GM19351 (cell line): Measurements from ENCODE around the gene KIF26A.

Experiments
- ATAC-seq: cut with Tn5 transposase; IDR thresholded peaks from one replicate; pipeline ENCODE4 v1.9.1; 2021; ENCODE audit warnings: mild to moderate bottlenecking, moderate library complexity; ENCODE audit not compliant: unreplicated experiment

The KIF26A gene

DNA sequence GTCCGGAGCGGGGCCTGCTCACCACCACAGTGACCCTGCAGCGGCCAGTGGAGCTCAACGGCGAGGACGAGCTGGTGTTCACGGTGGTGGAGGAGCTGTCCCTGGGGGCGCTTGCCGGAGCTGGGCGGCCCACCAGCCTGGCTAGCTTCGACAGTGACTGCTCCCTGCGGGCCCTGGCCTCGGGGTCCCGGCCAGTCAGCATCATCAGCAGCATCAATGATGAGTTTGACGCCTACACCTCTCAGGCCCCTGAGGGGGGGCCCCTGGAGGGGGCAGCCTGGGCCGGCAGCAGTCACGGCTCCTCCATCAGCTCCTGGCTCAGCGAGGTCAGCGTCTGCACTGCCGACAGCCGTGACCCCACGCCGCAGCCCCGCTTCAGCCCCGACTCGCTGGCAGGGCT is 37.4 kb downstream of the KIF26A start:
- no peak for ATAC-seq

DNA sequence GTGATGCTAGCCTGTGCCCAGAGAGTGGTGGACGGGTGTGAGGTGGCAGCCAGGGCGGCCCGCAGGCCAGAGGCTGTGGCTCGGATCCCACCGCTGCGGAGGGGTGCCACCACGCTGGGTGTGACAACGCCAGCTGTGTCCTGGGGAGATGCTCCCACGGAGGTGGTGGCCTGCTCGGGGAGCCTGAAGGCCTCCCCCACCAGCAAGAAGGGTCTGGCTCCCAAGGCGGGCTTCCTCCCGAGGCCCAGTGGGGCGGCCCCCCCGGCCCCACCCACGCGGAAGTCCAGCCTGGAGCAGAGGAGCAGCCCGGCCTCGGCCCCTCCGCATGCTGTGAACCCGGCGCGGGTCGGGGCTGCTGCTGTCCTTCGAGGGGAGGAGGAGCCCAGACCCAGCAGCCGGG is 38.2 kb downstream of the KIF26A start:
- no peak for ATAC-seq

DNA sequence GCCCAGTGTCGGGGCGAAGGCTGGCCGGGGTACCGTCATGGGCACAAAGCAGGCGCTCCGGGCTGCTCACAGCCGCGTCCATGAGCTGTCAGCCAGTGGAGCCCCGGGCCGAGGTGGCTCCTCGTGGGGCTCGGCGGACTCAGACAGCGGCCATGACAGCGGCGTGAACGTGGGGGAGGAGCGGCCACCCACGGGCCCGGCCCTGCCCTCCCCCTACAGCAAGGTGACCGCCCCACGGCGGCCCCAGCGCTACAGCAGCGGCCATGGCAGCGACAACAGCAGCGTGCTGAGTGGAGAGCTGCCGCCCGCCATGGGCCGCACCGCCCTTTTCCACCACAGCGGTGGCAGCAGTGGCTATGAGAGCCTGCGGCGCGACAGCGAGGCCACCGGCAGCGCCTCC is 39.0 kb downstream of the KIF26A start:
- ATAC-seq = no peak

DNA sequence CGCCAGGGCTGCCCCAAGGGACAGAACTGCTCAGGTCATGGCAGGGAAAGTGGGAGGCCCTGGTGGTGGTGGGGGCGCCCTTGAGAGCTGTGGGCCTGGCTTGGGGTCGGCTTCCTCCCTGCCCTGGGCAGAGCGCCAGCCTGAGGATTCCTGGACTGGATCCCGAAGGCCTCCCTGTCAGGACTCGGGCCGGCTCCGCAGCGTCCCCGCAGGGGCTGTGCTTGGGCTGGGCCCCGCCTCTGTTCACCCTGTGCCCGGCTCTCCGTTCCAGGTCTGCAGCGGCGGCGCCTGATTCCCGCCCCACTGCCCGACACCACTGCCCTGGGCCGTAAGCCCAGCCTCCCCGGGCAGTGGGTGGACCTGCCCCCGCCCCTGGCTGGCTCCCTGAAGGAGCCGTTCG is 39.9 kb downstream of the KIF26A start:
- ATAC-seq = no peak

DNA sequence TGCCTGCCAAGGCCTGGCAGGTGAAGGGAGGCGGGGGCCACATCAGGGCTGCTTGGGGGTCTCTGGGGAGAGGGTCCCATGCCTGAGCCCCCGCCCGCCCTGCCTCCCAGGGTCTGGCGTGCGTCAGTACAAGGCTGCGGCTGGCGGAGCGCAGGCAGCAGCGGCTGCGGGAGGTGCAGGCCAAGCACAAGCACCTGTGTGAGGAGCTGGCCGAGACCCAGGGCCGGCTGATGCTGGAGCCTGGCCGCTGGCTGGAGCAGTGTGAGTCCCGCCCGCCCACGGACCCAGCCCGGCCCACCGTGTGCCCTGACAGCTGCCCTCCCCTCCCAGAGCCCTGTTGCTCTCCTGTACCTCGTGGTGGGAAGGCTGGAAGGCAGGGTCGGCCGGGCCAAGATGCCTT is 40.7 kb downstream of the KIF26A start:
- ATAC-seq = no peak

DNA sequence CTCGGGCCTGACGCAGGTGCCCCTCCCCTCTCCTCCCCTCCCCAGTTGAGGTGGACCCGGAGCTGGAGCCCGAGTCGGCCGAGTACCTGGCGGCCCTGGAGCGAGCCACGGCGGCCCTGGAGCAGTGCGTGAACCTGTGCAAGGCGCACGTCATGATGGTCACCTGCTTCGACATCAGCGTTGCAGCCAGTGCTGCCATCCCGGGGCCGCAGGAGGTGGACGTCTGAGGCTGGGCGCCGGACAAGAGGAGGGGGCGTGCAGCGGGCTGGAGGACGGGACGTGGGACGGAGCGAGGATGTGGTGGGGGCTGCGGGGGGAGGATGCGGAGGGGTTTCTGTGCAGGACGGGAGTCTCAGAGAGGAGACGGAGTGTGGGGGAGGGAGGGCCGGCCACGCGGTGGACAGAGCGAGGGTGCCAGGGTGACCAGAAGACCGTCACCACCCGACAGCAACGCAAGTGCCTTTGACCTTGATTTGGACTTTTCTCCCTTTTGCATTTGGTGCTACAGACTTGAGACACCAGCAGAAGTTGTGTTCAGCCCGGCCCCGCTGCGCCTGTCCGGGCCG is 41.3 kb downstream of the KIF26A start:
- no peak for ATAC-seq

DNA sequence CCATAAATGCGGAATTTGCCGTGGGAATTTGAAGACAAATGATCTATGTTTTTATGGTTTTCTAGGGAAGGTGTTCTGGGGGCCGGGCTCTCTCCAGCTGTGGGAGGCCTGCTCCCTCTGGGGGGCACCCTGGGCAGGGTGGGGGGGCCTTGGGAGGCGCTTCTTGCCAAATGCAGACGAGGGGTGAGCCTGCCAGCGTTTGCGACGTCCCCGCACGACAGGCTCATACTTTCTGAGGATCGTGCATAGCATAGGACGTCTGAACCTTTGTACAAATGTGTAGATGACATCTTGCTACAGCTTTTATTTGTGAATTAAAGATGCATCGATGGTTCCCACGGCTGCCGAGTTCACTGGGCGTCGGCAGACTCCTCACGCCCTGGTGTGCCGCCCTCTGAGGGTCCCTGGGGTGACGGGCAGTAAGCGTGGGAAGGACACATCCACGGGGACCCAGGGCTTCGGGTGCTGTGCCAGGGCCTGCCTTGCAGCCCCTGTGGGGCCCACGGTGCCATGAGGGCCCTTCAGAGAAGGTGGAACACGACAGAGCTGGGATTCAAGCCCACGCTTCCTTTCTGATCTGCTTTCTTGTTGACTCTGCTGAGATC is 42.3 kb downstream of the KIF26A start:
- ATAC-seq = no peak

DNA sequence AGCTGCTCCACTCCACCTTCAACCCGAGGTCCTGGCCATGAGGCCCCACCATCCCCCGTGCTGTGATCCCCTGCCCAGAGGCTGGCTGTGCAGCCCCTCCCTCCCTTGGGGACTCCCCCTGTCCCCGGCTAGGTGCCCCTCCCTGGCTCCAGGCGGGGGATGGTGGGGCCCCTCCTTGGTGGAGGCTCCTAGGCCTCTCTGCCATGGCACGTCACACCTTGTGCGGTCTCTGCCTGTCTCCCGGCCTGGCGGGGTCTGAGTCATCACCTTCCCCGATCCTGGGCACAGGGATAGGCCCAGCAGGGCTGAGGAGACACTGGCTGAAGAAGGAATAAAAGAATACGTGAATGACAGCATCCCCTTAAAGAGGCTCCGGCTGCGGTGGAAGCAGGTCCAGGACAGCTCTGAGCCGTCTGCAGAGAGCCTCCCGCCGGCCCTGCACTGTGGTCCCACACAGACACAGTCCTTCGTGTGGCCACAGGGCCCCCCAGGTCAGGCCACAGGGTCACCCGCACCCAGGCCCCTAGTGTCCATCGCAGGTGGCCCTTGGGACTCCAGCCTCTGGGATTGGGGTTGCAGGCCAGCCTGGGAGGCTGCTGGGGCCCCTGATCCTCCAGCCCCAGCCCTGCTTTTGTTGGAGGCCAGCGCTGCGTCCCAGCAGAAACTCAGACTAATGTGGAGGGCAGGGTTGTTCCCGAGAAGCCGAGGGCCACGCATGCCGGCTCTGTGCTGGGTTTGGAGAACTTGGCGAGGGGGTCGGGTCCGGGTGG is 43.6 kb downstream of the KIF26A start:
- no peak for ATAC-seq

DNA sequence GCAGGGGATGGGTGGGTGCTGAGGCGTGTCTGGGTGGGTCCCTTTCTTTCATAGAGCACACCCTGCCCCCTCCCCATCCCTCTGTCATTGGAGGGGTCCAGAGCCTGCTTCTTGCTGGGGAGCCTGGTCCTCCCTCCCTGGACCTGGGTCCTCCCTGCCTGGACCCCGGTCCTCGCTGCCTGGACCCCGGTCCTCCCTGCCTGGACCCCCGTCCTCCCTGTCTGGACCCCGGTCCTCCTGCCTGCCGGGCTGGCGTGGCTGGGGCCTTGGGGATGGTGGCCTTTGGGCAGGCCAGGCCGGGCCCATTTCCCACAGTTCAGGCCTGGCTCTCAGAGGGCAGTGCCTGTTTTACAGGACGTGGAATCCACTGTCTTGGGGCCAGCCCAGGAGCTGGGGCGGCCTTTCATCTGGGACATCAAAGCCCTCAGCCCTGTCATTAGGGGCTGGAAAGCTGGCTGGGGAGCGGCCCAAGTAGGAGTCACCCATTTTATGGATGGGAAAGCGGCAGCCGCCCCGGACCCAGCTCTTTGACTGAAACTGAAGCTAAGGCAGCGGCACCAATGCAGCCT is 44.6 kb downstream of the KIF26A start:
- ATAC-seq = no peak

DNA sequence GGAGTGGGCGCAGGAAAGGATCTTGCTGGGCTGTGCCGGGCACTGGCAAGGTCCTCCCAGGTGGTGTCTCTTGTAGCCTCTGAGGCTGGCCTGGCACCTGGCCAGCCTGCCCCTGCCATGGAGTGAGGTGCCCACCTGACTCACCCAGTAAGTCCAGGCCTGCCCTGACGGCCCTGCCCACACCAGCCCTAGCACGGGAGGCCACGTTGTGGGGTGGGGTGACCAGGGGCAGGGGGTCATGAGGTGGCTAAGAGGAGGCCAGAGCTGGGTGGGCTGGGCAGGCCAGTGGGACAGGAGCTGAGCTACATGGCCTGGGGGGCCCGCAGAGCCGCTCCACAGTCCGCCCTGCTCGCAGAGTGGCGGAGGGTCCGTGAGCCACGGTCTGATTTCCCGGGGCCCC is 45.4 kb downstream of the KIF26A start:
- ATAC-seq = no peak

DNA sequence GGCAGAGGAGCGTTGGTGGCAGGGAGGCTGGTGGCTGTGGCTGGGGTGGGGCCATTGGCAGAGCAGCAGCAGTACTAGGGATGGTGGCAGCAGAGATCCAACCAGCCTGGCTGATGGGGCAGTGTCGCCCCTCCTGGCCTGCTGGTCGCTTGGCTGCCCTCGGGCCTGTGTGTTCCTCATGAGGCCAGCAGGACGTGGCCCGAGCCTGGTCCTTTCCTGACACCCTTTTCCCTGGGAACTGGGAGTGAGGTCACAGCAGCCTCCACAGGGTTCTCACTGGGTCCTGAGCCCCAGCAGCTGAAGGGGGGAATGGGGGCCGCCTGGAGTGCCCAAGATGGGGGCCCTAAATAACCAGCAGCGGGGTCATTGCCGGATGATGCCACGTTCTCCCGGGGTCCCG is 46.1 kb downstream of the KIF26A start:
- no peak for ATAC-seq

DNA sequence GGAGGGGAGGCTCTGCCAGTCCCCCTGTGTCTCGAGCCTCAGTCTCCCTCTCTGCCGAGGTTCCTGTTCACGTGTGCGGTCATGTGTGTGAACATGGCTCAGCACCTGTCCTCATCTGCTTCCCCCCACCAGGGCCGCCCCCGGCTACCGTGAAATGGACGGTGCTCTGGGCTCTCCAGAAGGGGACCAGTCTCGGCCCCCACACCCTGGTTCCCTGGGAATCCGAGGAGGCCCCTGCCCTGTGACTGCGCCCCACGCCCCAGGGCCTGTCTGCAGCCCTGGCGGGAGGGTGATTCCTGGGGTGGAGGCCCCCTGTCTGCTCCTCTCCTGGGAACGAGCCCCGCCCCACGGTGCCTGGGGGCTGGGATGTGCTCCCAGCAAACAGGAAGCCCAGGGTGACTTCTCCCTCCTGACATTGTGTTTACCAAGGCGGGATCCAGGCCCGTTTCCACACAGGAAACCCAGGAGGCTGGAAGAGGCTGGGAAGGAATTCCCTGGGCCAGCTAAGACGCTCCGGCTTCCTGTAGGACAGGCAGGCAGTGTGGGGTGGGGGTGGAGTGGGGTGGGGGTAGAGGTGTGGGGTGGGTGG is 46.6 kb downstream of the KIF26A start:
- ATAC-seq = no peak

DNA sequence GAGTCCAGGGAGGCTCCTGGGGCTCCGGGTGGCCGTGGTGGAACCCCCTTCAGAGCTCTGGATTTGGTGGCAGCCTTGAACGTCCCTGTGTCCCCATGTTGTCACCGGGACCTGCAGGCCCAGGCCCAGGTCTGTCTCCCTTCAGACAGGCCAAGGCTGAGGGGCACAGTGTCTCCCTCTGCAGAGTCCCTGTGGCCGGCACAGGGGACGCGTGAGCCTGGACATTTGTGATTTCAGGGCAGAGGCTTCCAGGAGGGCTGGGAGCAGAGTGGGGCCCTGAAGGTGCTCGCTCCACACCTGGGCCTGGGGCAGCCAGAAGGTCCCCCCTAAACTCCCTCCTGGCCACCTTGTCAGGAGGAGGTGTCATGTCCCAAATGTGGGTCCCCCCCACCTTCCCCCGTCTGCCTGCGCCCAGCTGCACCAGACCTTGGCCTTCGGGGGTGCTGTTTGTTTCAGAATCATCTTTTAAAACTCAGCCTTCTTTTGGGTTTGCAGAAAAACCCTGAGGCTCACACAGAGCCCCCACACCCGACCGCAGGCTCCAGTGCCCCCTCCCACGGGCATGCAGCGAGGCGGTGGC is 47.6 kb downstream of the KIF26A start:
- no peak for ATAC-seq

DNA sequence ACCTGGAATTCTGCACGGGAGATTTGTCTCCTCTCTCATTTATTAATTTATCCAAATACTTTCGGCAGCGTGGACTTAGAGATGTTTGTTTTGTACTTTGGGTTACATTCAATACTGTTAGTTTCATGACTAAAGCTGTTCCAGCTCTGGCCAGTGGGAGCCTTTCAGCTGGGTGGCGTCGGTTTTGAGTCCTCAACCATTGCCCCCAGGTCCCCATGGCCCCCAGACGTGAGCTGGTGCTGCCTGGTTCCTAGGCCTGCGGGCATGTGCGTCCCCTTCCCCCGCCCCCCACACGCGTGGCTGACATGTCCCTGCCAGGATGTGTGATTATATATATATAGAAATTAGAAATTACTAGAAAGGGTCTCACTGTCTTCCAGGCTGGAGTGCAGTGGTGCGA is 48.2 kb downstream of the KIF26A start:
- ATAC-seq = no peak

DNA sequence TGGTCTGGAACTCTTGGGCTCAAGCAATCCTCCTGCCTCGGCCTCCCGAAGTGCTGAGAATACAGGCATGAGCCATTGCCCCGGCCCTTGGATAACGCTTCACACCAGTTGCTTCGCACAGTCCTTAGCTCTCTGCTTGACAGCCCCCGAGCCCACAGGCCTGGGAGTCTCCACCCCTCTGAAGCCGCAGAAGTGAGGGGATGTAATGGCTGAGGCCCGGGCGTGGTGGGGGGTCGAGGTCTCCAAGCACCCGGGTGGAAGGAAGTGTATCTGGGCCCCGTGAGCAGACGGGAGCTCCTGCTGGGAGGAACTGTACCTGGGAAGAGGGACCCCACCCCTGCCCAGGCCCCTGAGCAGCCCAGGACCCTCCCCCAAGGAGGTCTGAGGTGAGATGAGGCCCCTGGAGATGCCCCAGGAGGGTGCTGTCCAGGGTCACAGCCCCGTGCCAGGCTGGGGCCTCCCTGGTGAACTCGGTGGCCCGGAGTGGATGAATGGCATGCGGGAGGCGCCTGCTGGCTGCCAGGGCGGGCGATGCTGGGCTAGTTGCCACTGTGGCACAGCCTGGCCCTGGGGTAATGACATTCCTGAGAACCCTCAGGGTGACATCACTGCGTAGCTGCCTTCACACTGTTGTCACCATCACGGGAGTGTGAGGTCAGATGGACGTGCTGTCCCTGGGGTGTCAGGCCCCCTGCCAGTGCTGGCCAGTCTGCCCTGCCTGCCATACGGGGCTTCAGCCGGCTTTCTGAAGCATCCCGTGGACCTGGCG is 48.9 kb downstream of the KIF26A start:
- ATAC-seq = no peak

DNA sequence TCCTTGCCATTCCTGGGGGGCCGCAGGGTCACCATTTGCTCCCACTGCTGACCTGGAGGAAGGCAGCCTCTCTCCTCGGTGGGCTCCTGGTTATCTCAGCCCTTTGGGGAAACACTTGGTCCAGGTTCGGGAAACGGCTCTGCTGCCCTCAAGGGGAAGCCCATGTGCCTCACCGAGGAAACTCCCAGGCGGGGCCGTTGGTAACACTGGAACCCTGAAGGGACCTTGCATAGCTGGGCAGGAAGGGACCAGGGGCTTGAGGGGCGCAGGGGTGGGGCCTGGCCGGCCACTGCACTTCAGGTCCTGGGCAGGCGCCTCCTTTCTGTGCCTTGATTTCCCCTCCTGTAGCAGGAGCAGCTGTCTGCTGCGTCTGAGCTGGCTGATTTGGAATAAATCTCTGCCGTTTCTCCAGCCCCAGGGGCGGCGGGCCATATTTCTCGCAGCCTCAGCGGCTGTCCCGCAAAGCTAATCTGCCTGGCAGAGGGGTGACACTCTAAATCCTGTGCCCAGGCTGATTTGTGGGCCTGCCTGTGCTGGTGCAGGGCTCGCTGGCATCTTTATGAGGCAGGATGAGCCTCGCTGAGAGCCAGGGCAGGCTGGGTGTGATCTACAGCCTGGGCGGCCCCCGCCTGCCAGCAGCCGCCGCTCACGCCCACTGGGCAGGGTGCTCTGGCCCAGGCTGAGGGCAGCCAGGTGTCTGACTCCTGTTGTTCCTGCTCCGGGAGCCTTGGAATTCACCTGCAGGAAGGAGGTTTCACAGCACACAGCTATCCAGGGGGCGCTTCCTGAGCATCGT is 49.7 kb downstream of the KIF26A start:
- ATAC-seq = no peak

DNA sequence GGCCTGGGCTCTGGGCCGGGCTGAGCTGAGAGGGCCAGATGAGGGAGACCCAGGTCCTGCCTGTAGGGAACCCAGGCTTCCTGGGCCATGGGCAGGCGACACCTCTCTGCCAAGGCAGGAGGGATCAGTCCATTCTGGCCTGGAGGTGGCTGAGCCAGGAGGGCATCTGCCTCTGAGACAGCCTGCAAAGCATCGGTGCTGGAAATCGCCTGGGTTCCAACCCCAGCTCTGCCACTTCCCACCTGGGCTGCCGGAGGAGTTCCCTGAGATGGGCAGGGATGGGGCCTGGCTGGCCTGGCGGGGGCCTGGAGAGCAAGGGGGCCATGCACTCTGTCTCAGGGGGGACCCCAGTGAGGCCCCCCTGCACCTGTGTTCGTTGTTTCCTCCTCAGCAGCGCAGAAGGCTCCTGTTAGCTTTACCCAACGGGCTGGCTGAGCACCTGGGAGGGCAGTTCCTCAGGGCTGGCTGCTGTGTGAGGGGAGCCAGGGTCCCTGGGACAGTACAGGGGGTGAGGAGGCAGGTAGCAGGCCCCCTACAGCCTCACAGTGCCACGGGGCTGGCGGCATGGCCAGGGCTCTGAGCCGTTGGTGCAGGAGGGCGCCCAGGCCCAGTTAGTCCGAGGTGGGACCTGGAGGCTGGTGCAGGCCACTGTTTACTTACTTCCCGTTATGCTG is 50.5 kb downstream of the KIF26A start:
- ATAC-seq = no peak

DNA sequence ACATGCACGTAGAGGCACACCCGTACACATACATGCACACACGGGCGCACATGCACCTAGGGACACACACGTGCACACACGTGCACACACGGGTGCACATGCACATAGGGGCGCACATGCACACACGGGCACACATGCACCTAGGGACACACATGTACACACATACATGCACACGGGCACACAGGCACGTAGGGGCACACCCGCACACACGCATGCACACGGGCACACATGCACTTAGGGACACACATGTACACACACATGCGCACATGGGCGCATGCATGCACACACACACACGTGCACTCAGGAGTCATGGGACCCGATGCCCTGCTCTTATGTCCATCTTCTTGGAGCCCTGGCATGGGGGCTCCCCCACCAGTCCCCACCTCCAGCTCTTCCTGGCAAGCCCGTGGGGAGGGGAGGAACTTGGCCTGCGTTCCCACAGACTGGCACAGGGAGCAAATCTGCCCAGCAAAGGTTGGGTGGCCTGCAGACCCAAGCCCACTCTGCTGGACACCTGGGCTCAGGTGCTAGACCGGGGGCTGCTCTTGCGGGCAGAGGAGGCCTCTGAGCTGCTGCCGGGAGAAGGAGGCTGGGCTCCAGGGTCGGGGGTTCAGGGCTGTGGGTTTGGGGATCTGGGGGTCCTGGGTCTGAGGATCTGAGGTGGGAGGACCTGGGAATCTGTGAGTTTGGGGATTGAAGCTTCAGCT is 51.4 kb downstream of the KIF26A start:
- ATAC-seq = no peak
